ENCODE measurements around the gene VPS45. TPM values are rescaled to one million over a fixed set of nuclear protein-coding genes. Genes with fewer than 3 reads are reported as not detected.

The VPS45 gene
- total and polyA plus RNA-seq, 2 donors from 2014 or later, result 33.1 to 41.7 TPM

DNA sequence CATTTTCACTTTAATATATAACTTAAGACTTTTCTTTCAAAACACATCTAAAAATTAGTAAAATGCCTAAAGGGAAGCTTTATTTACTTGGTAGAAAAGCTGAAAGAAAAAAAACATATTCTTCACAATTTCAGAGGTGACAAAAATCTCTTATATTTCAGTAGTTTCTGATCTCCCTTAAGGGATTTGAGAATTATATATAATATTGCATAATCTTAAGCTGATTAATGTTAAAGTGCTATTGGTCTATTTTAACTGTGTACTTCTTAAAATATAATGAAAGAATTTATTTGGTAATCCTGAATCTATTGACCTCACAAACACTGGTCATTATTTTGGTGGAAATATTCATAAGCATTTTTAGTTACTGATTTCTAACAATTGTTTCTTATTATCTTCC is 1.2 kb upstream of the VPS45 start:
- H3K9me3 ChIP-seq (ENCODE audit: control insufficient read depth in 2 of 3, insufficient read depth in 1 of 3, low read length in 3 of 3), result no peaks in the 10 kb centered on the region
- H3K4me1 ChIP-seq (ENCODE audit: control insufficient read depth in 2 of 3, insufficient read depth in 2 of 3, low read depth in 1 of 3, low read length in 3 of 3), result peaks cover 0 to 12% (median 3%) of the 10 kb centered on the region in 3 donors
- intact Hi-C loops (cut with DNase I), result no loop called here
- H3K27ac ChIP-seq (ENCODE audit: low read depth in 2 of 2, low read length in 2 of 2), result peak overlapping the region in 1 of 2 donors; percentile 94
- peak overlapping the region; percentile 95 to 99 (median 99) for H3K4me3 ChIP-seq (ENCODE audit: low read length in 3 of 3)
- TF ChIP-seq, protein P1, sequence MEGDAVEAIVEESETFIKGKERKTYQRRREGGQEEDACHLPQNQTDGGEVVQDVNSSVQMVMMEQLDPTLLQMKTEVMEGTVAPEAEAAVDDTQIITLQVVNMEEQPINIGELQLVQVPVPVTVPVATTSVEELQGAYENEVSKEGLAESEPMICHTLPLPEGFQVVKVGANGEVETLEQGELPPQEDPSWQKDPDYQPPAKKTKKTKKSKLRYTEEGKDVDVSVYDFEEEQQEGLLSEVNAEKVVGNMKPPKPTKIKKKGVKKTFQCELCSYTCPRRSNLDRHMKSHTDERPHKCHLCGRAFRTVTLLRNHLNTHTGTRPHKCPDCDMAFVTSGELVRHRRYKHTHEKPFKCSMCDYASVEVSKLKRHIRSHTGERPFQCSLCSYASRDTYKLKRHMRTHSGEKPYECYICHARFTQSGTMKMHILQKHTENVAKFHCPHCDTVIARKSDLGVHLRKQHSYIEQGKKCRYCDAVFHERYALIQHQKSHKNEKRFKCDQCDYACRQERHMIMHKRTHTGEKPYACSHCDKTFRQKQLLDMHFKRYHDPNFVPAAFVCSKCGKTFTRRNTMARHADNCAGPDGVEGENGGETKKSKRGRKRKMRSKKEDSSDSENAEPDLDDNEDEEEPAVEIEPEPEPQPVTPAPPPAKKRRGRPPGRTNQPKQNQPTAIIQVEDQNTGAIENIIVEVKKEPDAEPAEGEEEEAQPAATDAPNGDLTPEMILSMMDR (IDR thresholded peaks at IDR 0.05; ENCODE audit: borderline replicate concordance, extremely low read depth, insufficient read depth), result no peak
- DNase-seq (no peak), FAIRE-seq (no peak)
- no peaks in the 10 kb centered on the region for H3K27me3 ChIP-seq (ENCODE audit: control insufficient read depth, insufficient read depth, low read length)
- peaks cover 0 to 4% (median 0%) of the 10 kb centered on the region in 3 donors for H3K36me3 ChIP-seq (ENCODE audit: control insufficient read depth in 2 of 3, insufficient read depth in 3 of 3, low read length in 3 of 3)
- H3K9ac ChIP-seq (ENCODE audit: low read length in 3 of 3), result peak overlapping the region in 2 of 3 donors; percentile 99

DNA sequence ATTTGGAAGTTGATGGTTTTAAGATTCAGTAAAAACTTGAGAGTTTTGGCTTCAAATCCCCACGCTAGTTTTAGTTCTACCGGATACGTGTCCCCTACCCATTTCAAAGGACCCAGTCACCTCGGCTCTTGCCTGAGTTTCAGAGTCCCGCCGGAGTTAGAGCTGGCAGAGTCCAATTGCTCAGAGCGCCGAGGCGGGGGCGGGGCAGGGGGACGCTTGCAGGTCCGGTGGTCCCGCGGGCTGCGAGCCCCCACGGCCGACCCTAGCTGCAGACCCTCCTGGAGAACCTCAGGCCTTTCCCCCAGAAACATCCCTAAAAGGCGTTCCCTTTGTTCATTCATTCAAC is 765 bp upstream of the VPS45 start:
- H3K27ac ChIP-seq (ENCODE audit: low read depth in 2 of 2, low read length in 2 of 2), result peak overlapping the region; percentile 91 to 94
- peaks cover 0 to 4% (median 0%) of the 10 kb centered on the region in 3 donors for H3K36me3 ChIP-seq (ENCODE audit: control insufficient read depth in 2 of 3, insufficient read depth in 3 of 3, low read length in 3 of 3)
- H3K9me3 ChIP-seq (ENCODE audit: control insufficient read depth in 2 of 3, insufficient read depth in 1 of 3, low read length in 3 of 3), result no peaks in the 10 kb centered on the region
- no peaks in the 10 kb centered on the region for H3K27me3 ChIP-seq (ENCODE audit: control insufficient read depth, insufficient read depth, low read length)
- H3K4me3 ChIP-seq (ENCODE audit: low read length in 3 of 3), result peak overlapping the region; percentile 95 to 99 (median 99)
- peaks cover 0 to 12% (median 3%) of the 10 kb centered on the region in 3 donors for H3K4me1 ChIP-seq (ENCODE audit: control insufficient read depth in 2 of 3, insufficient read depth in 2 of 3, low read depth in 1 of 3, low read length in 3 of 3)
- peak in 2 of 5 donors; percentile 86 to 89 for DNase-seq
- intact Hi-C loops (cut with DNase I), result no loop called here
- H3K9ac ChIP-seq (ENCODE audit: low read length in 3 of 3), result peak overlapping the region; percentile 50 to 99 (median 99)
- TF ChIP-seq, protein P1 (IDR thresholded peaks at IDR 0.05; ENCODE audit: borderline replicate concordance, extremely low read depth, insufficient read depth), result no peak
- FAIRE-seq, result no peak

DNA sequence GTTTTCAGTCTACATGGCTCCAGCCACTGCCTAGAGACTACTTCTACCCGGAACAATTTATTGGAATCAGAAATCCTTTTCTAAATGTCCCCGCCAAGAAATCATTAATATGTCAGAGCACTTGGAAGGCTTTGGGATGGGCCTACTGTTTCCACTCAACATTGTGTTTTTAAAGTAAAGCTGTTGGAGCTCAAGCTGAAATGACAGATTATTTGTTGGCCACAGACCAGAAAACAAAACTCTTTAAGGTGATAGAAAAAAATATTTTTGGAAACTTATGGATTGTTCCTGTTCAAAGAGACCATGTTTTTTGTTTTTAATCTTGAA is 496 bp downstream of the VPS45 start:
- Histone ChIP-seq H3K27ac (ENCODE audit: low read depth in 2 of 2, low read length in 2 of 2) (peak overlapping the region; percentile 91 to 94), H3K9ac (ENCODE audit: low read length in 3 of 3) (peak overlapping the region; percentile 86 to 99 (median 99)), H3K4me3 (ENCODE audit: low read length in 3 of 3) (peak overlapping the region; percentile 95 to 99 (median 99)), H3K27me3 (ENCODE audit: control insufficient read depth, insufficient read depth, low read length) (no peaks in the 10 kb centered on the region), H3K4me1 (ENCODE audit: control insufficient read depth in 2 of 3, insufficient read depth in 2 of 3, low read depth in 1 of 3, low read length in 3 of 3) (peaks cover 0 to 12% (median 3%) of the 10 kb centered on the region in 3 donors), H3K36me3 (ENCODE audit: control insufficient read depth in 2 of 3, insufficient read depth in 3 of 3, low read length in 3 of 3) (peaks cover 0 to 4% (median 0%) of the 10 kb centered on the region in 3 donors), H3K9me3 (ENCODE audit: control insufficient read depth in 2 of 3, insufficient read depth in 1 of 3, low read length in 3 of 3) (no peaks in the 10 kb centered on the region)
- TF ChIP-seq, protein P1 (IDR thresholded peaks at IDR 0.05; ENCODE audit: borderline replicate concordance, extremely low read depth, insufficient read depth), result no peak
- intact Hi-C loops (cut with DNase I), result no loop called here
- peak in 1 of 5 donors; percentile 55 for DNase-seq
- FAIRE-seq, result no peak

DNA sequence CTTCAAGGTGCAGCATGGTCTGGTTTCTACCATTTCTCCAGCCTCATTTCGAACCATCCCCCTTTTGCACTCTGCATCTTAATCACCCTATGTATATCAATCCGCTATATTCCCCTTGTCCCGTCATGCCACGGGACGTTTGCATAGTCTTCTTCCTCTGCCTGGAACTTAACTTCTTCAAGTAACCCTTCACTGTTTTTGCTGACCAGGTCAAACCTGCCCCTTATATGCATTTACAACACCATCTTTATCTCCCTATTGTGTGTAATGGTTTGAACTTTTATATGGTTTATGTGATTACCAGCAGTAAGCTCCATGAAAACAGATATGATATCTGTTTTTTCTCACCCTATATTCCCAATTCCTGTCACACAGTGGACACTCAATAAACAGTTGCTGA is 2.3 kb downstream of the VPS45 start:
- FAIRE-seq (no peak), DNase-seq (no peak)
- Histone ChIP-seq H3K4me3 (ENCODE audit: low read length in 3 of 3) (no peak overlapping the region), H3K27ac (ENCODE audit: low read depth in 2 of 2, low read length in 2 of 2) (no peak overlapping the region), H3K4me1 (ENCODE audit: control insufficient read depth in 2 of 3, insufficient read depth in 2 of 3, low read depth in 1 of 3, low read length in 3 of 3) (peaks cover 0 to 12% (median 3%) of the 10 kb centered on the region in 3 donors), H3K9ac (ENCODE audit: low read length in 3 of 3) (peak overlapping the region in 1 of 3 donors; percentile 29), H3K36me3 (ENCODE audit: control insufficient read depth in 2 of 3, insufficient read depth in 3 of 3, low read length in 3 of 3) (peaks cover 0 to 4% (median 0%) of the 10 kb centered on the region in 3 donors), H3K27me3 (ENCODE audit: control insufficient read depth, insufficient read depth, low read length) (no peaks in the 10 kb centered on the region), H3K9me3 (ENCODE audit: control insufficient read depth in 2 of 3, insufficient read depth in 1 of 3, low read length in 3 of 3) (no peaks in the 10 kb centered on the region)
- TF ChIP-seq, protein P1 (IDR thresholded peaks at IDR 0.05; ENCODE audit: borderline replicate concordance, extremely low read depth, insufficient read depth), result no peak
- intact Hi-C loops (cut with DNase I), result loop anchor here (5.0 kb wide), 1 partner anchor 97 kb away; no protein-coding TSS in a partner anchor

Measured in kidney (tissue), 14 donors.